SK-N-MC (cell line): ENCODE results near the gene NDFIP1.
A peak's percentile ranks its signal among the peaks of the same experiment; 100 is the strongest.

ENCODE experiments used
- DNase-seq: peaks from one replicate; pipeline ENCODE4 v3.0.0-alpha.2; 2011; ENCODE audit warnings: low read depth, low spot score
- H3K27ac ChIP-seq: fragments of 200-600 bp; sonication (generic); 2 replicates; pipeline ENCODE4 v1.5.1; 2016; ENCODE audit warnings: mixed run types
- H3K36me3 ChIP-seq: fragments of 200-600 bp; sonication (generic); 2 replicates; pipeline ENCODE4 v1.6.1; 2017; ENCODE audit warnings: antibody characterized with exemption, low read length, mixed read lengths; ENCODE audit not compliant: insufficient read depth
- H3K4me3 ChIP-seq: fragments of 200-600 bp; sonication (generic); 2 replicates; pipeline ENCODE4 v1.5.1; 2016
- H3K9ac ChIP-seq: fragments of 200-600 bp; sonication (generic); 2 replicates; pipeline ENCODE4 v1.8.0; 2017; ENCODE audit warnings: mixed run types, mixed read lengths; ENCODE audit not compliant: insufficient read length
- H3K9me3 ChIP-seq: fragments of 200-600 bp; sonication (generic); 2 replicates; pipeline ENCODE4 v1.6.1; 2017; ENCODE audit warnings: low read depth, mild to moderate bottlenecking, antibody characterized with exemption, low read length, moderate library complexity, mixed read lengths
- EZH2 ChIP-seq: fragments of 200-600 bp; sonication (generic); IDR thresholded peaks from one replicate; pipeline ENCODE4 v1.6.1; 2017; ENCODE audit warnings: antibody characterized with exemption
- FOXP2 ChIP-seq: optimal IDR thresholded peaks from 2 replicates; pipeline ENCODE3; 2011; ENCODE audit warnings: mild to moderate bottlenecking, moderate library complexity; ENCODE audit not compliant: insufficient read depth; ENCODE audit errors: extremely low read length, control extremely low read depth
- POLR2AphosphoS5 ChIP-seq: IDR thresholded peaks from 2 replicates; pipeline ENCODE4 v1.6.1; 2012; ENCODE audit warnings: mild to moderate bottlenecking, low read depth, low read length, borderline replicate concordance

NDFIP1 gene

GRCh38 chr5:142108432-142109330 lies at the start of gene NDFIP1:
NDFIP1 (plus strand) TSS chr5:142108779; CDS start chr5:142108975, 196 bp downstream.
- Histone ChIP-seq H3K36me3 (no peaks in the 10 kb centered on the region), H3K4me3 (peak within 1 kb of the TSS; percentile 80), H3K9ac (peak within 1 kb of the TSS; percentile 68), H3K9me3 (no peaks in the 10 kb centered on the region), H3K27ac (no peak within 1 kb of the TSS; the same call in 1 of the 2 replicates)
- TF ChIP-seq FOXP2 (no peak), POLR2AphosphoS5 (peak; percentile 77)
- DNase-seq = no peak

GRCh38 chr5:142059304-142059940 lies 49.2 kb upstream of the NDFIP1 start:
- TF ChIP-seq FOXP2 = no peak
- TF ChIP-seq POLR2AphosphoS5 = no peak
- TF ChIP-seq EZH2 = no peak
- H3K9me3 ChIP-seq = no peaks in the 10 kb centered on the region
- H3K9ac ChIP-seq = no peak overlapping the region
- H3K4me3 ChIP-seq = no peak overlapping the region
- no peak for DNase-seq
- no peaks in the 10 kb centered on the region for H3K36me3 ChIP-seq
- H3K27ac ChIP-seq = no peak overlapping the region

GRCh38 chr5:142063376-142063775 lies 45.2 kb upstream of the NDFIP1 start:
- Histone ChIP-seq H3K9ac (no peak overlapping the region), H3K9me3 (no peaks in the 10 kb centered on the region), H3K27ac (no peak overlapping the region), H3K4me3 (no peak overlapping the region), H3K36me3 (no peaks in the 10 kb centered on the region)
- TF ChIP-seq EZH2 = no peak
- no peak for TF ChIP-seq FOXP2
- no peak for TF ChIP-seq POLR2AphosphoS5
- no peak for DNase-seq

- no peak for TF ChIP-seq FOXP2
- no peak for TF ChIP-seq EZH2
- TF ChIP-seq POLR2AphosphoS5 = no peak
- no peak overlapping the region for H3K27ac ChIP-seq
- no peak overlapping the region for H3K4me3 ChIP-seq
- H3K9me3 ChIP-seq = no peaks in the 10 kb centered on the region
- H3K36me3 ChIP-seq = no peaks in the 10 kb centered on the region
- H3K9ac ChIP-seq = no peak overlapping the region
- DNase-seq = no peak
Observed at GRCh38 chr5:142063878-142064331, 44.7 kb upstream of the NDFIP1 start.

GRCh38 chr5:142065273-142065672 lies 43.3 kb upstream of the NDFIP1 start:
- H3K36me3 ChIP-seq = no peaks in the 10 kb centered on the region
- no peak overlapping the region for H3K27ac ChIP-seq
- H3K4me3 ChIP-seq = no peak overlapping the region
- DNase-seq = no peak
- no peak overlapping the region for H3K9ac ChIP-seq
- TF ChIP-seq FOXP2 (no peak), EZH2 (no peak), POLR2AphosphoS5 (no peak)
- no peaks in the 10 kb centered on the region for H3K9me3 ChIP-seq

- H3K4me3 ChIP-seq = no peak overlapping the region
- H3K27ac ChIP-seq = no peak overlapping the region
- no peaks in the 10 kb centered on the region for H3K9me3 ChIP-seq
- no peak for TF ChIP-seq POLR2AphosphoS5
- no peak for TF ChIP-seq EZH2
- no peak for TF ChIP-seq FOXP2
- H3K9ac ChIP-seq = no peak overlapping the region
- no peaks in the 10 kb centered on the region for H3K36me3 ChIP-seq
- no peak for DNase-seq
Observed at GRCh38 chr5:142069606-142070399, 38.8 kb upstream of the NDFIP1 start.

- TF ChIP-seq POLR2AphosphoS5 (no peak), EZH2 (no peak), FOXP2 (no peak)
- Histone ChIP-seq H3K4me3 (no peak overlapping the region), H3K9ac (no peak overlapping the region), H3K27ac (no peak overlapping the region), H3K9me3 (no peaks in the 10 kb centered on the region), H3K36me3 (no peaks in the 10 kb centered on the region)
- DNase-seq = no peak
Observed at GRCh38 chr5:142070734-142071133, 37.8 kb upstream of the NDFIP1 start.

- Histone ChIP-seq H3K36me3 (no peaks in the 10 kb centered on the region), H3K9me3 (no peaks in the 10 kb centered on the region), H3K9ac (no peak overlapping the region), H3K27ac (no peak overlapping the region), H3K4me3 (no peak overlapping the region)
- no peak for TF ChIP-seq EZH2
- DNase-seq = no peak
Observed at GRCh38 chr5:142072488-142072887, 36.1 kb upstream of the NDFIP1 start.
